ENCODE results near the gene IFT20. TPM values are rescaled to one million over a fixed set of nuclear protein-coding genes. Genes with fewer than 3 reads are reported as not detected.

IFT20 gene
- total and polyA plus RNA-seq, 10 donors, result 28.4 to 52.8 (median 45.6) TPM

DNA sequence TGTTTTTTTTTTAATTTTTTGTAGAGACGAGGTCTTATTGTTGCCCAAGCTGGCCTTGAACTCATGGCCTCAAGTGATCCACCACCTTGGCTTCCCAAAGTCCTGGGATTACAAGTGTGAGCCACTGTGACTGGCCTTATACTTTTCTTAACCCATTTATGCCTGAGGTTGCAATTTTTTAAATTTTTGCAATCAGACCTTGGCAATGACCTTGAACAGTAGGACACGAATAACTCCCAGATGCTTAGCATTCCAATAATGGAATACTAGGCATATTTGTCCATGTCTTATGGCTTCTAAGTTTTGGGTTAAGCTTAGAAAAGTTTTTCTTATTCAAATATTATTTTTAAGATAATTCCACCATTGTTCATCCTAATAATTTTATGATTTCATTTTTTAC, 44.6 kb downstream of the IFT20 start:
- H3K27me3 ChIP-seq (replicated peaks in 1 of 7), result peaks cover 0 to 4% (median 0%) of the 10 kb centered on the region in 7 donors
- TF ChIP-seq, protein P1, sequence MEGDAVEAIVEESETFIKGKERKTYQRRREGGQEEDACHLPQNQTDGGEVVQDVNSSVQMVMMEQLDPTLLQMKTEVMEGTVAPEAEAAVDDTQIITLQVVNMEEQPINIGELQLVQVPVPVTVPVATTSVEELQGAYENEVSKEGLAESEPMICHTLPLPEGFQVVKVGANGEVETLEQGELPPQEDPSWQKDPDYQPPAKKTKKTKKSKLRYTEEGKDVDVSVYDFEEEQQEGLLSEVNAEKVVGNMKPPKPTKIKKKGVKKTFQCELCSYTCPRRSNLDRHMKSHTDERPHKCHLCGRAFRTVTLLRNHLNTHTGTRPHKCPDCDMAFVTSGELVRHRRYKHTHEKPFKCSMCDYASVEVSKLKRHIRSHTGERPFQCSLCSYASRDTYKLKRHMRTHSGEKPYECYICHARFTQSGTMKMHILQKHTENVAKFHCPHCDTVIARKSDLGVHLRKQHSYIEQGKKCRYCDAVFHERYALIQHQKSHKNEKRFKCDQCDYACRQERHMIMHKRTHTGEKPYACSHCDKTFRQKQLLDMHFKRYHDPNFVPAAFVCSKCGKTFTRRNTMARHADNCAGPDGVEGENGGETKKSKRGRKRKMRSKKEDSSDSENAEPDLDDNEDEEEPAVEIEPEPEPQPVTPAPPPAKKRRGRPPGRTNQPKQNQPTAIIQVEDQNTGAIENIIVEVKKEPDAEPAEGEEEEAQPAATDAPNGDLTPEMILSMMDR (IDR thresholded peaks at IDR 0.05 in 8 of 11, conservative IDR thresholded peaks at IDR 0.05 in 3 of 11), result no peak
- no peak for TF ChIP-seq POLR2AphosphoS5 (IDR thresholded peaks at IDR 0.05)
- no peak for TF ChIP-seq POLR2A (IDR thresholded peaks at IDR 0.05)
- intact Hi-C loops (cut with DNase I; ENCODE audit: low total_unique reads), result no loop called here
- H3K36me3 ChIP-seq, result no peaks in the 10 kb centered on the region
- no peaks in the 10 kb centered on the region for H3K9me3 ChIP-seq
- 59 to 82% (median 73%) methylated on average over 2 of the region's 2 CpGs for WGBS, 5 donors
- H3K27ac ChIP-seq, result no peak overlapping the region
- no peak overlapping the region for H3K4me3 ChIP-seq
- no peak for DNase-seq
- H3K4me1 ChIP-seq, result peaks cover 0 to 10% (median 0%) of the 10 kb centered on the region in 6 donors

DNA sequence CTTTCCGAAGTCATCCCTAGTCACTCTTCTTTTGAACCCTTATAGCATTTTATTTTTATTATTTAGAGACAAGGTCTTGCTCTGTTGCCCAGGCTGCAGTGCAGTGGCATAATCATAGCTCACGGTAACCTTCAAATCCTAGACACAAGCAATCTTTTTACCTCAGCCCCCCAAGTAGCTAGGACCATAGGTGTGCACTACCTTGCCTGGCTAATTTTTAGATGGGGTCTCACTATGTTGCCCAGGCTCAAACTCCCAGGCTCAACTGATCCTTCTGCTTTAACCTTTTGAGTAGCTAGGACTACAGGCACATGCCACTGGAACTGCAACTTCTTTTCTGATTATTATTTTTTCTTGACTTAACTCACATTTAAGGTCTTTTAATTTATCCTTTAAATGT, 49.3 kb downstream of the IFT20 start:
- WGBS, 5 donors, result 50 to 95% (median 70%) methylated on average over 2 of the region's 2 CpGs
- H3K9me3 ChIP-seq, result no peaks in the 10 kb centered on the region
- DNase-seq, result no peak
- H3K27ac ChIP-seq, result no peak overlapping the region
- H3K4me3 ChIP-seq, result no peak overlapping the region
- intact Hi-C loops (cut with DNase I; ENCODE audit: low total_unique reads), result no loop called here
- peaks cover 0 to 3% (median 0%) of the 10 kb centered on the region in 7 donors for H3K27me3 ChIP-seq (replicated peaks in 1 of 7)
- H3K4me1 ChIP-seq, result no peaks in the 10 kb centered on the region
- TF ChIP-seq POLR2AphosphoS5 (IDR thresholded peaks at IDR 0.05) (no peak), POLR2A (IDR thresholded peaks at IDR 0.05) (no peak)
- TF ChIP-seq, protein P1 (IDR thresholded peaks at IDR 0.05 in 8 of 11, conservative IDR thresholded peaks at IDR 0.05 in 3 of 11), result no peak
- H3K36me3 ChIP-seq, result no peaks in the 10 kb centered on the region

DNA sequence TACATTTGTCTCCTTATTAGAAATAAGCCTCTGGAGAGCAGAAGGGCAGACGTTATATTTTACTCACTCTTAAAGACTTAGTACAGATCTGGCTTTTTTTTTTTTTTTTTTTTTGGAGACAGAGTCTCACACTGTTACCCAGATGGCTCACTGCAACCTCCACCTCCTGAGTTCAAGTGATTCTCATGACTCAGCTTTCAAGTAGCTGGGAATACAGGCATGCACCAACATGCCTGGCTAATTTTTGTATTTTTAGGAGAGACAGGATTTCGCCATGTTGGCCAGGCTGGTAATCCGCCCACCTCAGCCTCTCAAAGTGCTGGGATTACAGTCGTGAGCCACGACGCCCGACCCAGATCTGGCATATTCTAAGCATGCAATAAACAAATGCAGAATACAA, 52.7 kb downstream of the IFT20 start:
- no peak for DNase-seq
- no peaks in the 10 kb centered on the region for H3K36me3 ChIP-seq
- no peak for TF ChIP-seq POLR2AphosphoS5 (IDR thresholded peaks at IDR 0.05)
- TF ChIP-seq, protein P1 (IDR thresholded peaks at IDR 0.05 in 8 of 11, conservative IDR thresholded peaks at IDR 0.05 in 3 of 11), result no peak
- TF ChIP-seq POLR2A (IDR thresholded peaks at IDR 0.05), result no peak
- H3K27ac ChIP-seq, result no peak overlapping the region
- 71 to 84% (median 77%) methylated on average over 7 of the region's 7 CpGs for WGBS, 5 donors
- H3K4me3 ChIP-seq, result no peak overlapping the region
- H3K4me1 ChIP-seq, result peaks cover 0 to 14% (median 13%) of the 10 kb centered on the region in 6 donors
- H3K9me3 ChIP-seq, result no peaks in the 10 kb centered on the region
- H3K27me3 ChIP-seq (replicated peaks in 1 of 7), result peaks cover 0 to 27% (median 0%) of the 10 kb centered on the region in 7 donors
- intact Hi-C loops (cut with DNase I; ENCODE audit: low total_unique reads), result no loop called here

DNA sequence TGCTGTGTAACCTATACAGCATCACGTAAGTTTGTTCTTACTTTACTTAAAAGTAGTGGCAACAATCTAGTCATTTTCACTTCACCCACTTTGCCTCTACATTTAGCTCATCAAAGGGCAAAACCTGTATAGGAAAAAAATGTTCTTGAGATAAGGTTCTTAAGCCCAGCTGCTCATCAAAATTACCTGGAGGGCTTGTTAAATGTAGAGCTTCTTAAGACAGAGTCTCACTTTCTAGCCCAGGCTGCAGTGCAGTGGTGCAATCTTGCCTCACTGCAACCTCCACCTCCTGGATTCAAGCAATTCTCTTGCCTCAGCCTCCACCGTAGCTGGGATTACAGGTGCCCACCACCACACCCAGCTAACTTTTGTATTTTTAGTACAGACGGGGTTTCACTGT, 54.4 kb downstream of the IFT20 start:
- Histone ChIP-seq H3K4me3 (no peak overlapping the region), H3K36me3 (no peaks in the 10 kb centered on the region), H3K27me3 (replicated peaks in 1 of 7) (peaks cover 0 to 45% (median 7%) of the 10 kb centered on the region in 7 donors), H3K4me1 (peaks cover 0 to 18% (median 13%) of the 10 kb centered on the region in 6 donors), H3K9me3 (no peaks in the 10 kb centered on the region), H3K27ac (no peak overlapping the region)
- TF ChIP-seq POLR2A (IDR thresholded peaks at IDR 0.05) (no peak), POLR2AphosphoS5 (IDR thresholded peaks at IDR 0.05) (no peak)
- TF ChIP-seq, protein P1 (IDR thresholded peaks at IDR 0.05 in 8 of 11, conservative IDR thresholded peaks at IDR 0.05 in 3 of 11), result no peak
- 78 to 90% (median 80%) methylated on average over 3 of the region's 3 CpGs for WGBS, 5 donors
- intact Hi-C loops (cut with DNase I; ENCODE audit: low total_unique reads), result no loop called here
- DNase-seq, result no peak
